Breast epithelium (tissue), 4 donors: ENCODE results near the gene MAN1A1. TPM values are rescaled to one million over a fixed set of nuclear protein-coding genes. Genes with fewer than 3 reads are reported as not detected.

Experiments used
- DNase-seq, 2 donors: peaks; one replicate each; pipeline ENCODE4 v3.0.0-alpha.2; 2019; ENCODE audit warnings: low spot score in 2 of 2
- H3K27ac ChIP-seq, 2 donors: fragments of 200-600 bp; sonication (generic) in 1 of 2; one replicate each; pipeline ENCODE4 v1.5.1; 2016 to 2019; ENCODE audit warnings: mild to moderate bottlenecking in 1 of 2
- H3K27me3 ChIP-seq, 2 donors: fragments of 200-600 bp; sonication (generic) in 1 of 2; one replicate each; pipeline versions ENCODE4 v1.5.1 to v1.6.0; 2017 to 2019; ENCODE audit warnings: control low read depth in 1 of 2, mild to moderate bottlenecking in 1 of 2
- H3K36me3 ChIP-seq: fragments of 200-600 bp; one replicate; pipeline ENCODE4 v1.5.1; 2019
- H3K4me1 ChIP-seq, 2 donors: fragments of 200-600 bp; sonication (generic); one replicate each; pipeline ENCODE4 v1.5.1; 2016 to 2019; ENCODE audit warnings: control low read depth in 1 of 2
- H3K4me3 ChIP-seq, 3 donors: fragments of 200-600 bp; sonication (generic); 1 replicate in 2 of 3; 2 replicates in 1 of 3; pipeline ENCODE4 v1.5.1; 2016 to 2019; ENCODE audit warnings: mild to moderate bottlenecking in 3 of 3, moderate library complexity in 2 of 3
- H3K9me3 ChIP-seq, 2 donors: fragments of 200-600 bp; sonication (generic) in 1 of 2; one replicate each; pipeline ENCODE4 v1.5.1; 2016 to 2019; ENCODE audit warnings: control low read depth in 1 of 2
- POLR2A ChIP-seq: fragments of 450-650 bp; IDR thresholded peaks from one replicate; pipeline ENCODE4 v1.6.1; 2016; ENCODE audit warnings: antibody characterized with exemption, mild to moderate bottlenecking, moderate library complexity
- POLR2AphosphoS5 ChIP-seq, 3 donors: sonication (generic); formaldehyde crosslinking; IDR thresholded peaks; one replicate each; pipeline ENCODE4 v1.6.1; 2017; ENCODE audit warnings: antibody characterized with exemption in 3 of 3
- intact Hi-C: fragments of 100-400 bp; cut with DNase I; formaldehyde crosslinking; loops from one replicate; pipeline ENCODE4 v1.15.1; 2023; ENCODE audit warnings: low total_unique reads
- total RNA-seq, 3 donors: library from RNA; depleted of rRNA; stranded (reverse); fragments of >200 nt; gene quantifications; one replicate each; pipeline ENCODE4 v1.1.0, GENCODE V29; 2016
- TF ChIP-seq, protein P1 (sequence below), 3 donors: fragments of 450-650 bp; IDR thresholded peaks; one replicate each; pipeline ENCODE4 v1.5.1; 2016 to 2017; ENCODE audit warnings: antibody characterized with exemption in 3 of 3, mild to moderate bottlenecking in 3 of 3, moderate library complexity in 3 of 3

The MAN1A1 gene
- 100 to 1,000 TPM in 2 of 3 donors, 10 to 100 TPM in 1; 81.2 to 481 (median 104) TPM for total RNA-seq

DNA sequence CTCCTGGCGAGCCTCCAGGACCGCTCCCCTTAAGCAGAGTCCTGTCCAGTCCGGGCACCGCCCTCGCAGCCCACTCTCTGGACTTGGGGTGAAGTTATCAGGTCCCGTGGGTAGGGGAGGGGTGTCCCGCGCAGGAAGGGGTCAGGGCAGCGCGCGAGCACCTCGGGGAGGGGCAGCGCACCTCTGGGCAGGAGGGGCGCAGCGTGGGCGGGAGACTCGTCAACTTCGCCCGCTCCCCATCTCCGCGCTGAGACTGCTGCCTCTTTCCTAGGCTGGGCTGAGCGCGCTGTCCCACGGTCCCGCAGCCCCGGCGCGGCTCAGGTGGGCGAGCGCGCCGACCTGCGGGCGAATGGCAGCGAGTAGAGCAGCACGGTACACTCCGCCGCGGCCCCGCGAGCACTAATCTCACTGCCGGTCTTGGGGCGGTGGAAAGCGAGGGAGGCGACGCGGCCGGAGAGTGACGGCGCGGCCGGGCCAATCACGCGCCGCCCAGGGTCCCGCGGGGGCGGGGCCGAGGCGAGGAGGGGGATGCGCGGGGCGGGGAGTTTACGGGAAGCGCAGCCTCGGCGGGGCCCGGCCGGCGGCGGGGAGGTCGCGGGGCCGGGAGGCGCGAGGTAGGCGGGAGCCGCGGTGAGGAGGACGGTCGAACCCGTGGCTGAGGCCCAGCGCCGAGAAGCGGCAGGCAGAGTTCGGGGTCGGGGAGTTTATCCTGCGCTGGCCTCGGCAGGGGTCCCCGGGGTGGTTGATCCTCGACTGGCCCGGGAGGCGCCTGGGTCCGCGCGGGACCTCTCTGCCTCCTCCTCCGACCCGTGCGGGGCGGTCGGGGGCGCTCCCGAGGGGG, at the start of gene MAN1A1:
Gene MAN1A1 (minus strand): TSS at position 401 of the 841 bp plus-strand sequence. CDS start 696 bp downstream, outside the sequence.
- TF ChIP-seq, protein P1, sequence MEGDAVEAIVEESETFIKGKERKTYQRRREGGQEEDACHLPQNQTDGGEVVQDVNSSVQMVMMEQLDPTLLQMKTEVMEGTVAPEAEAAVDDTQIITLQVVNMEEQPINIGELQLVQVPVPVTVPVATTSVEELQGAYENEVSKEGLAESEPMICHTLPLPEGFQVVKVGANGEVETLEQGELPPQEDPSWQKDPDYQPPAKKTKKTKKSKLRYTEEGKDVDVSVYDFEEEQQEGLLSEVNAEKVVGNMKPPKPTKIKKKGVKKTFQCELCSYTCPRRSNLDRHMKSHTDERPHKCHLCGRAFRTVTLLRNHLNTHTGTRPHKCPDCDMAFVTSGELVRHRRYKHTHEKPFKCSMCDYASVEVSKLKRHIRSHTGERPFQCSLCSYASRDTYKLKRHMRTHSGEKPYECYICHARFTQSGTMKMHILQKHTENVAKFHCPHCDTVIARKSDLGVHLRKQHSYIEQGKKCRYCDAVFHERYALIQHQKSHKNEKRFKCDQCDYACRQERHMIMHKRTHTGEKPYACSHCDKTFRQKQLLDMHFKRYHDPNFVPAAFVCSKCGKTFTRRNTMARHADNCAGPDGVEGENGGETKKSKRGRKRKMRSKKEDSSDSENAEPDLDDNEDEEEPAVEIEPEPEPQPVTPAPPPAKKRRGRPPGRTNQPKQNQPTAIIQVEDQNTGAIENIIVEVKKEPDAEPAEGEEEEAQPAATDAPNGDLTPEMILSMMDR (IDR thresholded peaks at IDR 0.05), result no peak
- peak; percentile 58 for TF ChIP-seq POLR2A
- peak; percentile 71 to 85 (median 81) for TF ChIP-seq POLR2AphosphoS5 (IDR thresholded peaks at IDR 0.05)
- no peaks in the 10 kb centered on the region for H3K27me3 ChIP-seq
- H3K4me1 ChIP-seq, result no peaks in the 10 kb centered on the region
- H3K36me3 ChIP-seq, result no peaks in the 10 kb centered on the region
- intact Hi-C loops, result no loop called here
- H3K9me3 ChIP-seq, result no peaks in the 10 kb centered on the region
- H3K27ac ChIP-seq, result peak within 1 kb of the TSS; percentile 95 to 97
- peak within 1 kb of the TSS; percentile 84 to 97 (median 92) for H3K4me3 ChIP-seq
- DNase-seq, result peak; percentile 70 to 82

DNA sequence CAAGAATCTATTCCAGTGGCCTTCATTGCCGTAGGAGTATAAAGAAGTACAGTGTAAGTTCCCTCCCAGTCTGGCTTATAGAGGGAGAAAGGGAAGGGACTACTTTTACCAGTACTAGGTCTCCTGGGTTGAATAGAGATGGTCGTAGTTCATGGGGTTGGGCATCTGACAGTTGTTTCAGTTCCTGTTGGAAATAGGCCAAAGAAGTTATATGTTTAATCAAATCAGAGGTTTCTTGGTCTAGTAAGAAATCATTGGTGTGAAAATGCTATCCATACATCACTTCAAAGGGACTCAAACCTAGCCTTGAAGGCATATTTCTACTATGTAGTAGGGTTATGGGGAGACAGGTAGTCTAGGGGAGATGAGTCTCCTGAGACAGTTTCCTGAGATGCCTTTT, 45.6 kb upstream of the MAN1A1 start:
- TF ChIP-seq POLR2A, result no peak
- TF ChIP-seq, protein P1 (IDR thresholded peaks at IDR 0.05), result no peak
- TF ChIP-seq POLR2AphosphoS5 (IDR thresholded peaks at IDR 0.05), result no peak
- H3K27ac ChIP-seq, result no peak overlapping the region
- H3K36me3 ChIP-seq, result no peaks in the 10 kb centered on the region
- intact Hi-C loops, result no loop called here
- H3K4me3 ChIP-seq, result no peak overlapping the region
- no peaks in the 10 kb centered on the region for H3K27me3 ChIP-seq
- H3K9me3 ChIP-seq, result peaks cover 18 to 37% of the 10 kb centered on the region in 2 donors
- no peaks in the 10 kb centered on the region for H3K4me1 ChIP-seq
- no peak for DNase-seq

DNA sequence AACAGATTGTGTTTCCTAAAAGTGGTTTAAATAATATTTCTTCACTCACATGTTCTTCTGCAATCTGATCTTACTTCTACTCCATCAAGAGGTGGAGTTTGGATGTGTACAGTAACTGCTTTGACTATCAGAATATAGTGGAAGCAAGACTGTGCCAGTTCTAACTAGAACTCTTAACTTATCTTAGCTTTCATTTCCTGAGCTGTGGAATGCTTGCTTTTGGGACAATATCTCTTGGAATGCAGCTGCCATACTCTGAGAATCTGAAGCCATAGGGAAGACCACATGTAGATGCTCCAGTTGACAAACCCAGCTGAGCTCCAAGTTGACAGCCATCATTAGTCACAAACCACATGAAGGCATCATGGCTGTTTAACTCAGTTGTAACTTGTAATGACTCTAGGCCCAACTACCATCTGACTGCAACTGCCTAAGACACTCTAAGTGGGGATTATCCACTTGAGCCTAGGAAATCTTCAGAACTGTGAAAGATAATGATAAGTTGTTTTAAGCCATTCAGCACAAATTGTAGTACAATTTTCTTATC, 40.8 kb upstream of the MAN1A1 start:
- intact Hi-C loops, result no loop called here
- no peaks in the 10 kb centered on the region for H3K27me3 ChIP-seq
- peaks cover 7 to 16% of the 10 kb centered on the region in 2 donors for H3K9me3 ChIP-seq
- H3K4me3 ChIP-seq, result no peak overlapping the region
- TF ChIP-seq POLR2A (no peak), POLR2AphosphoS5 (IDR thresholded peaks at IDR 0.05) (no peak)
- TF ChIP-seq, protein P1 (IDR thresholded peaks at IDR 0.05), result no peak
- H3K36me3 ChIP-seq, result no peaks in the 10 kb centered on the region
- H3K4me1 ChIP-seq, result no peaks in the 10 kb centered on the region
- DNase-seq, result no peak
- H3K27ac ChIP-seq, result no peak overlapping the region

DNA sequence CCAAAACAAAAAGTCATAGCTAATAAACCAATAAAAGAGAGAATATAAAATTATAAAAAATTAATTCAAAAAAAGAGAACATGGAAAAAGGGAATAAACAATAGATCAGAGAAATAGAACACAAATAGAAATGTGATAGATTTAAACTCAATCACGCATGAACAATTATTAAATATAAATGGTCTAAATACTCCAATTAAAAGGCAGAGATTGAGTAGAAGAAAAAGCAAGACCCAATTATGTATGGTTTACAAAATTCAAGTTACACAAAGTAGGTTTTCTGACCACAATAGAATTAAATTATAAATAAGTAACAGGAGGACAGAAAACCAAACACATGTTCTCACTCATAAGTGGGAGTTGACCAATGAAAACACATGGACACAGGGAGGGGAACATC, 36.4 kb upstream of the MAN1A1 start:
- no peaks in the 10 kb centered on the region for H3K27me3 ChIP-seq
- intact Hi-C loops, result no loop called here
- H3K9me3 ChIP-seq, result peaks cover 4 to 16% of the 10 kb centered on the region in 2 donors
- H3K36me3 ChIP-seq, result no peaks in the 10 kb centered on the region
- DNase-seq, result no peak
- H3K4me1 ChIP-seq, result no peaks in the 10 kb centered on the region
- no peak overlapping the region for H3K4me3 ChIP-seq
- TF ChIP-seq POLR2A (no peak), POLR2AphosphoS5 (IDR thresholded peaks at IDR 0.05) (no peak)
- TF ChIP-seq, protein P1 (IDR thresholded peaks at IDR 0.05), result no peak
- H3K27ac ChIP-seq, result no peak overlapping the region

DNA sequence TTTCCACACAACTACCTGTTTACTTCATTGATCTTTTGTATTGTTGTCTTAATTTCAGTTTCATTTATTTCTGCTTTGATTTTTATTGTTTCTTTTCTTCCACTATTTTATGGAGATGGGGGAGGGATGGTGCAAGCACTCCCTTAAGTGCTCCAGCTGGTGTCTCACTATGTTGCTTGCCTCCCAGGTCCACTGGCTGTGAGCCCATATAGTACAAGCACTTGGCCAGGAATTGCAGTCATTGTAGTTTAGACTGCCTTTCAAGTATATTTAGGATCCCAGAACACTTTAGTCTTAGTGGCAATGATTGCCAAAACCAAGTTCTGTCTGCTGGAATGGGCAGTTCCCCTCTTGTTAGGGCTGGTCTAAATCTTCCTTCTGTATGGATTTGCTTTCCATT, 34.9 kb upstream of the MAN1A1 start:
- TF ChIP-seq, protein P1 (IDR thresholded peaks at IDR 0.05), result no peak
- TF ChIP-seq POLR2A (no peak), POLR2AphosphoS5 (IDR thresholded peaks at IDR 0.05) (no peak)
- H3K36me3 ChIP-seq, result no peaks in the 10 kb centered on the region
- no peak overlapping the region for H3K4me3 ChIP-seq
- H3K27ac ChIP-seq, result no peak overlapping the region
- no peaks in the 10 kb centered on the region for H3K27me3 ChIP-seq
- intact Hi-C loops, result no loop called here
- H3K4me1 ChIP-seq, result no peaks in the 10 kb centered on the region
- DNase-seq, result no peak
- H3K9me3 ChIP-seq, result peaks cover 4 to 28% of the 10 kb centered on the region in 2 donors
